HEK293 (cell line): Measurements from ENCODE around the gene OR2V1.

Experiments used
- OSR2 ChIP-seq: fragments of 450-650 bp; formaldehyde crosslinking; IDR thresholded peaks from 2 replicates; pipeline ENCODE4 v1.5.1; 2016; ENCODE audit warnings: missing biosample characterization, missing genetic modification characterization
- OVOL3 ChIP-seq: fragments of 450-650 bp; formaldehyde crosslinking; IDR thresholded peaks from 2 replicates; pipeline ENCODE4 v1.5.1; 2016; ENCODE audit warnings: missing biosample characterization, missing genetic modification characterization
- SP3 ChIP-seq: fragments of 450-650 bp; formaldehyde crosslinking; IDR thresholded peaks from 2 replicates; pipeline ENCODE4 v1.5.1; 2016; ENCODE audit warnings: missing biosample characterization, missing genetic modification characterization
- WT1 ChIP-seq: fragments of 450-650 bp; formaldehyde crosslinking; IDR thresholded peaks from 2 replicates; pipeline ENCODE4 v1.5.1; 2016; ENCODE audit warnings: missing biosample characterization, missing genetic modification characterization
- YY2 ChIP-seq: fragments of 450-650 bp; formaldehyde crosslinking; IDR thresholded peaks from 2 replicates; pipeline ENCODE4 v1.5.1; 2016; ENCODE audit warnings: missing biosample characterization, missing genetic modification characterization
- ZNF155 ChIP-seq: fragments of 450-650 bp; formaldehyde crosslinking; IDR thresholded peaks from 2 replicates; pipeline ENCODE4 v1.5.1; 2016; ENCODE audit warnings: missing biosample characterization, missing genetic modification characterization
- ZNF16 ChIP-seq: fragments of 450-650 bp; formaldehyde crosslinking; IDR thresholded peaks from 2 replicates; pipeline ENCODE4 v1.5.1; 2016; ENCODE audit warnings: low read depth, missing biosample characterization, missing genetic modification characterization
- ZNF2 ChIP-seq: fragments of 450-650 bp; formaldehyde crosslinking; IDR thresholded peaks from 2 replicates; pipeline ENCODE4 v1.5.1; 2016; ENCODE audit warnings: missing biosample characterization, missing genetic modification characterization
- ZNF23 ChIP-seq: fragments of 450-650 bp; formaldehyde crosslinking; IDR thresholded peaks from 2 replicates; pipeline ENCODE4 v1.5.1; 2016; ENCODE audit warnings: missing biosample characterization, missing genetic modification characterization, borderline replicate concordance
- ZNF335 ChIP-seq: fragments of 450-650 bp; formaldehyde crosslinking; conservative IDR thresholded peaks from 2 replicates; pipeline ENCODE4 v1.5.1; 2016; ENCODE audit warnings: missing biosample characterization, missing genetic modification characterization
- ZNF354C ChIP-seq: fragments of 450-650 bp; formaldehyde crosslinking; IDR thresholded peaks from 2 replicates; pipeline ENCODE4 v1.5.1; 2016; ENCODE audit warnings: missing biosample characterization, missing genetic modification characterization, low read depth, borderline replicate concordance
- ZNF366 ChIP-seq: fragments of 450-650 bp; formaldehyde crosslinking; conservative IDR thresholded peaks from 2 replicates; pipeline ENCODE4 v1.5.1; 2016; ENCODE audit warnings: missing biosample characterization, missing genetic modification characterization
- ZNF48 ChIP-seq: fragments of 450-650 bp; formaldehyde crosslinking; IDR thresholded peaks from 2 replicates; pipeline ENCODE4 v1.5.1; 2016; ENCODE audit warnings: missing biosample characterization, missing genetic modification characterization
- ZNF596 ChIP-seq: fragments of 450-650 bp; IDR thresholded peaks from 2 replicates; pipeline ENCODE4 v1.5.0; 2018; ENCODE audit warnings: missing biosample characterization, mild to moderate bottlenecking, missing genetic modification characterization, moderate library complexity
- ZNF610 ChIP-seq: fragments of 450-650 bp; formaldehyde crosslinking; IDR thresholded peaks from 2 replicates; pipeline ENCODE4 v1.5.1; 2016; ENCODE audit warnings: missing biosample characterization, missing genetic modification characterization, borderline replicate concordance
- ZNF629 ChIP-seq: fragments of 450-650 bp; formaldehyde crosslinking; IDR thresholded peaks from 2 replicates; pipeline ENCODE4 v1.5.1; 2017; ENCODE audit warnings: missing biosample characterization, missing genetic modification characterization
- ZNF670 ChIP-seq: fragments of 450-650 bp; formaldehyde crosslinking; IDR thresholded peaks from 2 replicates; pipeline ENCODE4 v1.5.1; 2016; ENCODE audit warnings: missing biosample characterization, missing genetic modification characterization, low read depth
- ZNF830 ChIP-seq: fragments of 450-650 bp; IDR thresholded peaks from 2 replicates; pipeline ENCODE4 v1.5.0; 2018; ENCODE audit warnings: missing biosample characterization, missing genetic modification characterization, low read depth, mild to moderate bottlenecking, moderate library complexity
- TF ChIP-seq, protein P1 (sequence below): fragments of 450-650 bp; formaldehyde crosslinking; IDR thresholded peaks from 2 replicates; pipeline ENCODE4 v1.5.1; 2017; ENCODE audit warnings: missing biosample characterization, missing genetic modification characterization
- TF ChIP-seq, protein P2 (sequence below): fragments of 450-650 bp; formaldehyde crosslinking; IDR thresholded peaks from 2 replicates; pipeline ENCODE4 v1.5.1; 2016; ENCODE audit warnings: missing biosample characterization, missing genetic modification characterization
- TF ChIP-seq, protein P3 (sequence below): fragments of 450-650 bp; formaldehyde crosslinking; IDR thresholded peaks from 2 replicates; pipeline ENCODE4 v1.5.1; 2016; ENCODE audit warnings: missing biosample characterization, missing genetic modification characterization
- TF ChIP-seq, protein P4 (sequence below): fragments of 450-650 bp; formaldehyde crosslinking; IDR thresholded peaks from 2 replicates; pipeline ENCODE4 v1.5.1; 2016; ENCODE audit warnings: missing biosample characterization, missing genetic modification characterization, borderline replicate concordance
- TF ChIP-seq, protein P5 (sequence below): fragments of 450-650 bp; formaldehyde crosslinking; IDR thresholded peaks from 2 replicates; pipeline ENCODE4 v1.5.1; 2016; ENCODE audit warnings: missing biosample characterization, missing genetic modification characterization
- TF ChIP-seq, protein P6 (sequence below): fragments of 450-650 bp; formaldehyde crosslinking; IDR thresholded peaks from 2 replicates; pipeline ENCODE4 v1.5.1; 2017; ENCODE audit warnings: missing biosample characterization, missing genetic modification characterization

OR2V1 gene

DNA sequence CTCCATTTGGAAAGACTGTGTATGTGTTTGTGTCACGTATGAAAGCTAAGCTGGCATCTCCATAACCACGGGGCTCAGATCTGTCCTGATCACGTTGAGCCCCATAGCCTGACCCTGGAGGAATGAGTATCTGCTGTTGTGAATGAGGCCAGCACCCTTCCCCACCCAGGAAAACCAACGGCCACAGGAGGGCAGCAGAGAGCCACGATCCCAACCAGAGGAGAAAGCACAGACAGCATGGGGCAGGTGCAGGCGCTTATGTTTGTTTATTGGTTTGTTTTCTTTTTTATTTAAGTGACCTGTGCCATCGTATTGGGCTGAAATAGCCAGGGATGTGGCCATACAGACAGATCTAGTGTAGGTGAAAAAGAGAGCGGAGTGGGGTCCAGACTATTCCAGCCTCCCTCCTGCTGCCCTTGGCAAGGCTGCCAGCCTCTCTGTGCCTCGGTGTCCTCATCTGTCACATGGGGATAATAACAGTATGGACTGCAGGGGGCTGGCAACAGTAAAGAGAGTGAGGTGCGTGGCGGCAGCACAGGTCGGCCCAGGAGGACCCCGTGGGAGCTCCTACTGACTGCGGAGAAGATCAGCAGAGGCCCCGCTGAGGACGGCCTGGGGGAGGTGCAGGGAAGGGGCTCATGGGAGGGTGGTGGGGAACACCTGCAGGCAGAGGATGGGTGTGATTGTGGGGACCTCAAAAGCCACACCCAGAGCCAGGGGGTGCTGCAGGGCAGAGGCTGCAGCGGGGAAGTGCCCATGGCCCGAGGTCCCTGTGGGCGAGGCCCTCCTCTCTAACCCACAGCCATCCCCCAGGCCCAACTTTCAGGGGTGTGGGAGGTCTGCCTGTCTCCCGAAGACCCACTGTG, 28.6 kb upstream of the OR2V1 start (continued):
- TF ChIP-seq, protein P1, sequence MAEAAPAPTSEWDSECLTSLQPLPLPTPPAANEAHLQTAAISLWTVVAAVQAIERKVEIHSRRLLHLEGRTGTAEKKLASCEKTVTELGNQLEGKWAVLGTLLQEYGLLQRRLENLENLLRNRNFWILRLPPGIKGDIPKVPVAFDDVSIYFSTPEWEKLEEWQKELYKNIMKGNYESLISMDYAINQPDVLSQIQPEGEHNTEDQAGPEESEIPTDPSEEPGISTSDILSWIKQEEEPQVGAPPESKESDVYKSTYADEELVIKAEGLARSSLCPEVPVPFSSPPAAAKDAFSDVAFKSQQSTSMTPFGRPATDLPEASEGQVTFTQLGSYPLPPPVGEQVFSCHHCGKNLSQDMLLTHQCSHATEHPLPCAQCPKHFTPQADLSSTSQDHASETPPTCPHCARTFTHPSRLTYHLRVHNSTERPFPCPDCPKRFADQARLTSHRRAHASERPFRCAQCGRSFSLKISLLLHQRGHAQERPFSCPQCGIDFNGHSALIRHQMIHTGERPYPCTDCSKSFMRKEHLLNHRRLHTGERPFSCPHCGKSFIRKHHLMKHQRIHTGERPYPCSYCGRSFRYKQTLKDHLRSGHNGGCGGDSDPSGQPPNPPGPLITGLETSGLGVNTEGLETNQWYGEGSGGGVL (tag by site-specific recombination) = no peak
- TF ChIP-seq, protein P2, sequence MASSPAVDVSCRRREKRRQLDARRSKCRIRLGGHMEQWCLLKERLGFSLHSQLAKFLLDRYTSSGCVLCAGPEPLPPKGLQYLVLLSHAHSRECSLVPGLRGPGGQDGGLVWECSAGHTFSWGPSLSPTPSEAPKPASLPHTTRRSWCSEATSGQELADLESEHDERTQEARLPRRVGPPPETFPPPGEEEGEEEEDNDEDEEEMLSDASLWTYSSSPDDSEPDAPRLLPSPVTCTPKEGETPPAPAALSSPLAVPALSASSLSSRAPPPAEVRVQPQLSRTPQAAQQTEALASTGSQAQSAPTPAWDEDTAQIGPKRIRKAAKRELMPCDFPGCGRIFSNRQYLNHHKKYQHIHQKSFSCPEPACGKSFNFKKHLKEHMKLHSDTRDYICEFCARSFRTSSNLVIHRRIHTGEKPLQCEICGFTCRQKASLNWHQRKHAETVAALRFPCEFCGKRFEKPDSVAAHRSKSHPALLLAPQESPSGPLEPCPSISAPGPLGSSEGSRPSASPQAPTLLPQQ (tag by site-specific recombination) = no peak
- no peak for TF ChIP-seq YY2 (tag by site-specific recombination)
- no peak for TF ChIP-seq OVOL3
- TF ChIP-seq, protein P3, sequence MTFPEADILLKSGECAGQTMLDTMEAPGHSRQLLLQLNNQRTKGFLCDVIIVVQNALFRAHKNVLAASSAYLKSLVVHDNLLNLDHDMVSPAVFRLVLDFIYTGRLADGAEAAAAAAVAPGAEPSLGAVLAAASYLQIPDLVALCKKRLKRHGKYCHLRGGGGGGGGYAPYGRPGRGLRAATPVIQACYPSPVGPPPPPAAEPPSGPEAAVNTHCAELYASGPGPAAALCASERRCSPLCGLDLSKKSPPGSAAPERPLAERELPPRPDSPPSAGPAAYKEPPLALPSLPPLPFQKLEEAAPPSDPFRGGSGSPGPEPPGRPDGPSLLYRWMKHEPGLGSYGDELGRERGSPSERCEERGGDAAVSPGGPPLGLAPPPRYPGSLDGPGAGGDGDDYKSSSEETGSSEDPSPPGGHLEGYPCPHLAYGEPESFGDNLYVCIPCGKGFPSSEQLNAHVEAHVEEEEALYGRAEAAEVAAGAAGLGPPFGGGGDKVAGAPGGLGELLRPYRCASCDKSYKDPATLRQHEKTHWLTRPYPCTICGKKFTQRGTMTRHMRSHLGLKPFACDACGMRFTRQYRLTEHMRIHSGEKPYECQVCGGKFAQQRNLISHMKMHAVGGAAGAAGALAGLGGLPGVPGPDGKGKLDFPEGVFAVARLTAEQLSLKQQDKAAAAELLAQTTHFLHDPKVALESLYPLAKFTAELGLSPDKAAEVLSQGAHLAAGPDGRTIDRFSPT (tag by site-specific recombination) = no peak
- no peak for TF ChIP-seq ZNF155 (tag by site-specific recombination)
- TF ChIP-seq ZNF48 (tag by site-specific recombination) = no peak
- TF ChIP-seq ZNF610 (tag by site-specific recombination) = 0 out of 2 replicates have a peak, but pooled peaks have one; percentile 17
- TF ChIP-seq ZNF596 (tag by site-specific recombination) = no peak
- 0 out of 2 replicates have a peak, but pooled peaks have one; percentile 18 for TF ChIP-seq SP3 (tag by site-specific recombination)
- TF ChIP-seq, protein P4, sequence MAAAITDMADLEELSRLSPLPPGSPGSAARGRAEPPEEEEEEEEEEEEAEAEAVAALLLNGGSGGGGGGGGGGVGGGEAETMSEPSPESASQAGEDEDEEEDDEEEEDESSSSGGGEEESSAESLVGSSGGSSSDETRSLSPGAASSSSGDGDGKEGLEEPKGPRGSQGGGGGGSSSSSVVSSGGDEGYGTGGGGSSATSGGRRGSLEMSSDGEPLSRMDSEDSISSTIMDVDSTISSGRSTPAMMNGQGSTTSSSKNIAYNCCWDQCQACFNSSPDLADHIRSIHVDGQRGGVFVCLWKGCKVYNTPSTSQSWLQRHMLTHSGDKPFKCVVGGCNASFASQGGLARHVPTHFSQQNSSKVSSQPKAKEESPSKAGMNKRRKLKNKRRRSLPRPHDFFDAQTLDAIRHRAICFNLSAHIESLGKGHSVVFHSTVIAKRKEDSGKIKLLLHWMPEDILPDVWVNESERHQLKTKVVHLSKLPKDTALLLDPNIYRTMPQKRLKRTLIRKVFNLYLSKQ (tag by site-specific recombination) = no peak
- no peak for TF ChIP-seq ZNF830
- TF ChIP-seq, protein P5, sequence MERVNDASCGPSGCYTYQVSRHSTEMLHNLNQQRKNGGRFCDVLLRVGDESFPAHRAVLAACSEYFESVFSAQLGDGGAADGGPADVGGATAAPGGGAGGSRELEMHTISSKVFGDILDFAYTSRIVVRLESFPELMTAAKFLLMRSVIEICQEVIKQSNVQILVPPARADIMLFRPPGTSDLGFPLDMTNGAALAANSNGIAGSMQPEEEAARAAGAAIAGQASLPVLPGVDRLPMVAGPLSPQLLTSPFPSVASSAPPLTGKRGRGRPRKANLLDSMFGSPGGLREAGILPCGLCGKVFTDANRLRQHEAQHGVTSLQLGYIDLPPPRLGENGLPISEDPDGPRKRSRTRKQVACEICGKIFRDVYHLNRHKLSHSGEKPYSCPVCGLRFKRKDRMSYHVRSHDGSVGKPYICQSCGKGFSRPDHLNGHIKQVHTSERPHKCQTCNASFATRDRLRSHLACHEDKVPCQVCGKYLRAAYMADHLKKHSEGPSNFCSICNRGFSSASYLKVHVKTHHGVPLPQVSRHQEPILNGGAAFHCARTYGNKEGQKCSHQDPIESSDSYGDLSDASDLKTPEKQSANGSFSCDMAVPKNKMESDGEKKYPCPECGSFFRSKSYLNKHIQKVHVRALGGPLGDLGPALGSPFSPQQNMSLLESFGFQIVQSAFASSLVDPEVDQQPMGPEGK (tag by site-specific recombination) = 0 out of 2 replicates have a peak, but pooled peaks have one; percentile 23
- peak; percentile 37; the same call in 1 of the 2 replicates for TF ChIP-seq ZNF629 (tag by site-specific recombination)
- TF ChIP-seq ZNF23 (tag by site-specific recombination) = no peak
- TF ChIP-seq ZNF366 (tag by site-specific recombination) = 0 out of 2 replicates have a peak, but pooled peaks have one; percentile 18
- no peak; the same call in 1 of the 2 replicates for TF ChIP-seq ZNF335 (tag by site-specific recombination)
- TF ChIP-seq ZNF354C (tag by site-specific recombination) = no peak
- TF ChIP-seq, protein P6, sequence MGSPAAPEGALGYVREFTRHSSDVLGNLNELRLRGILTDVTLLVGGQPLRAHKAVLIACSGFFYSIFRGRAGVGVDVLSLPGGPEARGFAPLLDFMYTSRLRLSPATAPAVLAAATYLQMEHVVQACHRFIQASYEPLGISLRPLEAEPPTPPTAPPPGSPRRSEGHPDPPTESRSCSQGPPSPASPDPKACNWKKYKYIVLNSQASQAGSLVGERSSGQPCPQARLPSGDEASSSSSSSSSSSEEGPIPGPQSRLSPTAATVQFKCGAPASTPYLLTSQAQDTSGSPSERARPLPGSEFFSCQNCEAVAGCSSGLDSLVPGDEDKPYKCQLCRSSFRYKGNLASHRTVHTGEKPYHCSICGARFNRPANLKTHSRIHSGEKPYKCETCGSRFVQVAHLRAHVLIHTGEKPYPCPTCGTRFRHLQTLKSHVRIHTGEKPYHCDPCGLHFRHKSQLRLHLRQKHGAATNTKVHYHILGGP (tag by site-specific recombination) = no peak
- TF ChIP-seq ZNF670 (tag by site-specific recombination) = no peak
- no peak for TF ChIP-seq OSR2 (tag by site-specific recombination)
- TF ChIP-seq ZNF2 (tag by site-specific recombination) = 0 out of 2 replicates have a peak, but pooled peaks have one; percentile 69
- TF ChIP-seq WT1 (tag by site-specific recombination) = no peak
- TF ChIP-seq ZNF16 (tag by site-specific recombination) = no peak
- TF ChIP-seq, all 188 proteins: peak for 22
